WTC11 (cell line): ENCODE results near the gene ZNF723. TPM values are rescaled to one million over a fixed set of nuclear protein-coding genes. Genes with fewer than 3 reads are reported as not detected.

Experiments
- ATAC-seq: fragments of 200-7000 bp; cut with Tn5 transposase; 2 replicates; pipeline ENCODE4 v1.10.0; 2021; ENCODE audit warnings: mild to moderate bottlenecking, moderate library complexity
- Bru-seq: library from RNA; stranded (reverse); fragments of 400-500 nt; gene quantifications from one replicate; lab custom pipeline; 2021; lab: Mats Ljungman, UMichigan
- CTCF ChIA-PET: fragments of 300-600 bp; sonication (Branson Sonifier 250); formaldehyde crosslinking; loops from one replicate; lab custom pipeline; 2021; ENCODE audit warnings: antibody characterized with exemption; lab: Charles Lee
- POLR2A ChIA-PET: fragments of 350-600 bp; sonication (Branson Sonifier 250); formaldehyde crosslinking; loops from one replicate; lab custom pipeline; 2021; ENCODE audit warnings: antibody characterized with exemption; lab: Charles Lee
- DNase-seq: peaks from one replicate; pipeline ENCODE4 v3.0.0; 2021; ENCODE audit warnings: low spot score
- H3K27ac Mint-ChIP-seq: 2 replicates; pipeline ENCODE4 v1.8.0; 2021; ENCODE audit warnings: mixed read lengths
- H3K27me3 Mint-ChIP-seq: 2 replicates; pipeline ENCODE4 v1.8.0; 2021; ENCODE audit warnings: low read depth, mild to moderate bottlenecking, moderate library complexity, mixed read lengths
- H3K36me3 Mint-ChIP-seq: 2 replicates; pipeline ENCODE4 v1.8.0; 2021; ENCODE audit warnings: mixed read lengths
- H3K4me1 Mint-ChIP-seq: 2 replicates; pipeline ENCODE4 v1.8.0; 2022; ENCODE audit warnings: mixed read lengths
- H3K4me3 Mint-ChIP-seq: 2 replicates; pipeline ENCODE4 v1.8.0; 2021; ENCODE audit warnings: mild to moderate bottlenecking, moderate library complexity, mixed read lengths
- H3K9me3 Mint-ChIP-seq: 2 replicates; pipeline ENCODE4 v1.8.0; 2021; ENCODE audit warnings: mixed read lengths
- CBFB ChIP-seq: sonication (generic); formaldehyde crosslinking; IDR thresholded peaks from 2 replicates; pipeline ENCODE4 v1.8.1; 2022; ENCODE audit warnings: mild to moderate bottlenecking, low read depth, missing genetic modification reagents
- CREM ChIP-seq: sonication (generic); formaldehyde crosslinking; IDR thresholded peaks from 2 replicates; pipeline ENCODE4 v1.8.1; 2022; ENCODE audit warnings: mild to moderate bottlenecking, missing genetic modification reagents, moderate library complexity
- ESRRA ChIP-seq: sonication (generic); formaldehyde crosslinking; IDR thresholded peaks from 2 replicates; pipeline ENCODE4 v1.8.1; 2022; ENCODE audit warnings: mild to moderate bottlenecking, missing genetic modification reagents, borderline replicate concordance
- ETV6 ChIP-seq: sonication (generic); formaldehyde crosslinking; IDR thresholded peaks from 2 replicates; pipeline ENCODE4 v1.8.1; 2022; ENCODE audit warnings: mild to moderate bottlenecking, missing genetic modification reagents
- FOXJ3 ChIP-seq: sonication (generic); formaldehyde crosslinking; IDR thresholded peaks from 2 replicates; pipeline ENCODE4 v1.9.0; 2021; ENCODE audit warnings: missing genetic modification reagents, mild to moderate bottlenecking, borderline replicate concordance
- HMGA2 ChIP-seq: fragments of 250-450 bp; sonication (Bioruptor Pico); IDR thresholded peaks from 2 replicates; pipeline ENCODE4 v1.4.0; 2021; ENCODE audit warnings: mild to moderate bottlenecking, moderate library complexity
- MAX ChIP-seq: sonication (generic); formaldehyde crosslinking; IDR thresholded peaks from 2 replicates; pipeline ENCODE4 v1.8.0; 2022; ENCODE audit warnings: mild to moderate bottlenecking, missing genetic modification reagents
- MXD4 ChIP-seq: fragments of 250-450 bp; sonication (Bioruptor Pico); IDR thresholded peaks from 2 replicates; pipeline ENCODE4 v1.8.0; 2021; ENCODE audit warnings: mild to moderate bottlenecking, moderate library complexity, borderline replicate concordance
- NFYB ChIP-seq: sonication (generic); formaldehyde crosslinking; conservative IDR thresholded peaks from 2 replicates; pipeline ENCODE4 v1.8.0; 2022; ENCODE audit warnings: low read depth, missing genetic modification reagents
- NR3C1 ChIP-seq: sonication (generic); formaldehyde crosslinking; conservative IDR thresholded peaks from 2 replicates; pipeline ENCODE4 v1.8.1; 2023; ENCODE audit warnings: low read depth, mild to moderate bottlenecking, missing genetic modification reagents
- OVOL2 ChIP-seq: fragments of 250-450 bp; sonication (Bioruptor Pico); IDR thresholded peaks from 2 replicates; pipeline ENCODE4 v1.9.0; 2021; ENCODE audit warnings: mild to moderate bottlenecking, borderline replicate concordance
- PRDM15 ChIP-seq: sonication (generic); formaldehyde crosslinking; IDR thresholded peaks from 2 replicates; pipeline ENCODE4 v1.8.0; 2022; ENCODE audit warnings: missing genetic modification reagents
- PRRX2 ChIP-seq: fragments of 250-450 bp; sonication (Bioruptor Pico); IDR thresholded peaks from 2 replicates; pipeline ENCODE4 v1.8.0; 2021; ENCODE audit warnings: mild to moderate bottlenecking
- SP1 ChIP-seq: sonication (generic); formaldehyde crosslinking; conservative IDR thresholded peaks from 2 replicates; pipeline ENCODE4 v1.8.1; 2022; ENCODE audit warnings: missing genetic modification reagents
- ZBTB21 ChIP-seq: sonication (generic); formaldehyde crosslinking; IDR thresholded peaks from 2 replicates; pipeline ENCODE4 v1.8.1; 2023; ENCODE audit warnings: mild to moderate bottlenecking, missing genetic modification reagents, borderline replicate concordance
- ZNF219 ChIP-seq: sonication (generic); formaldehyde crosslinking; IDR thresholded peaks from 2 replicates; pipeline ENCODE4 v1.8.0; 2023; ENCODE audit warnings: missing genetic modification reagents, mild to moderate bottlenecking, borderline replicate concordance
- ZNF423 ChIP-seq: fragments of 250-450 bp; sonication (Bioruptor Pico); IDR thresholded peaks from 2 replicates; pipeline ENCODE4 v2.1.2; 2022; ENCODE audit warnings: mild to moderate bottlenecking, moderate library complexity
- ZSCAN18 ChIP-seq: fragments of 250-450 bp; sonication (Bioruptor Pico); IDR thresholded peaks from 2 replicates; pipeline ENCODE4 v2.1.2; 2022; ENCODE audit warnings: mild to moderate bottlenecking, moderate library complexity
- long read RNA-seq, 3 experiments: library from RNA in 1 of 3; library from capped mRNA in 1 of 3; library from polyadenylated mRNA in 1 of 3; unstranded in 2 of 3; stranded (forward) in 1 of 3; transcript quantifications; one replicate each; pipeline ENCODE4 v2.0.0, GENCODE V29; 2021
- total RNA-seq: library from RNA; stranded (reverse); gene quantifications from 3 replicates; pipeline ENCODE4 v1.2.3, GENCODE V29; 2021
- TF ChIP-seq, protein P1 (sequence below): sonication (generic); formaldehyde crosslinking; IDR thresholded peaks from 2 replicates; pipeline ENCODE4 v1.8.1; 2022; ENCODE audit warnings: mild to moderate bottlenecking, moderate library complexity, missing genetic modification reagents
- TF ChIP-seq, protein P2 (sequence below): sonication (generic); formaldehyde crosslinking; IDR thresholded peaks from 2 replicates; pipeline ENCODE4 v1.8.1; 2023; ENCODE audit warnings: mild to moderate bottlenecking, missing genetic modification reagents
- TF ChIP-seq, protein P3 (sequence below): fragments of 250-450 bp; sonication (Bioruptor Pico); conservative IDR thresholded peaks from 2 replicates; pipeline ENCODE4 v1.9.0; 2021; ENCODE audit warnings: mild to moderate bottlenecking
- TF ChIP-seq, protein P4 (sequence below): sonication (generic); formaldehyde crosslinking; IDR thresholded peaks from 2 replicates; pipeline ENCODE4 v1.8.1; 2023; ENCODE audit warnings: mild to moderate bottlenecking, missing genetic modification reagents, moderate library complexity

ZNF723 gene
- 0.14 TPM in 1 of 3 replicates, not detected in the others for total RNA-seq
- Bru-seq, nascent RNA: percentile 17 among the genes with signal in this experiment
- long read RNA-seq, experiment 1: 0 reads
- long read RNA-seq, experiment 2: 0 reads
- long read RNA-seq, experiment 3: 0 reads

GRCh38 chr19:22832031-22832762 lies at the start of gene ZNF723:
TSS of gene ZNF723 (plus strand) at chr19:22832291. CDS start at chr19:22832380, 89 bp downstream.
- Mint-ChIP-seq H3K4me1 (no peaks in the 10 kb centered on the region), H3K36me3 (peaks cover 45% of the 10 kb centered on the region), H3K27ac (no peak within 1 kb of the TSS), H3K9me3 (peaks cover 54% of the 10 kb centered on the region), H3K4me3 (no peak within 1 kb of the TSS), H3K27me3 (no peaks in the 10 kb centered on the region)
- DNase-seq (no peak), ATAC-seq (no peak)
- POLR2A ChIA-PET: no interaction called here
- TF ChIP-seq NR3C1: no peak
- no peak for TF ChIP-seq MXD4 (CRISPR knock-in tag)
- TF ChIP-seq, protein P1, sequence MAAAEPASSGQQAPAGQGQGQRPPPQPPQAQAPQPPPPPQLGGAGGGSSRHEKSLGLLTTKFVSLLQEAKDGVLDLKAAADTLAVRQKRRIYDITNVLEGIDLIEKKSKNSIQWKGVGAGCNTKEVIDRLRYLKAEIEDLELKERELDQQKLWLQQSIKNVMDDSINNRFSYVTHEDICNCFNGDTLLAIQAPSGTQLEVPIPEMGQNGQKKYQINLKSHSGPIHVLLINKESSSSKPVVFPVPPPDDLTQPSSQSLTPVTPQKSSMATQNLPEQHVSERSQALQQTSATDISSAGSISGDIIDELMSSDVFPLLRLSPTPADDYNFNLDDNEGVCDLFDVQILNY (CRISPR knock-in tag): no peak
- no peak for TF ChIP-seq NFYB
- TF ChIP-seq ZNF423 (CRISPR knock-in tag): no peak
- TF ChIP-seq PRDM15 (CRISPR knock-in tag): no peak
- TF ChIP-seq ZSCAN18 (CRISPR knock-in tag): no peak
- no peak for TF ChIP-seq ETV6 (CRISPR knock-in tag)
- TF ChIP-seq CREM (CRISPR knock-in tag): no peak
- no peak for TF ChIP-seq SP1 (CRISPR knock-in tag)
- no peak for TF ChIP-seq ZNF219
- TF ChIP-seq, protein P2, sequence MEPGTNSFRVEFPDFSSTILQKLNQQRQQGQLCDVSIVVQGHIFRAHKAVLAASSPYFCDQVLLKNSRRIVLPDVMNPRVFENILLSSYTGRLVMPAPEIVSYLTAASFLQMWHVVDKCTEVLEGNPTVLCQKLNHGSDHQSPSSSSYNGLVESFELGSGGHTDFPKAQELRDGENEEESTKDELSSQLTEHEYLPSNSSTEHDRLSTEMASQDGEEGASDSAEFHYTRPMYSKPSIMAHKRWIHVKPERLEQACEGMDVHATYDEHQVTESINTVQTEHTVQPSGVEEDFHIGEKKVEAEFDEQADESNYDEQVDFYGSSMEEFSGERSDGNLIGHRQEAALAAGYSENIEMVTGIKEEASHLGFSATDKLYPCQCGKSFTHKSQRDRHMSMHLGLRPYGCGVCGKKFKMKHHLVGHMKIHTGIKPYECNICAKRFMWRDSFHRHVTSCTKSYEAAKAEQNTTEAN: no peak
- TF ChIP-seq HMGA2: no peak
- TF ChIP-seq ZBTB21 (CRISPR knock-in tag): no peak
- CTCF ChIA-PET: no interaction called here

- Mint-ChIP-seq H3K27me3 (no peaks in the 10 kb centered on the region; the same call in 1 of the 2 replicates), H3K27ac (no peak within 1 kb of the TSS), H3K4me1 (no peaks in the 10 kb centered on the region), H3K9me3 (peaks cover 53% of the 10 kb centered on the region), H3K4me3 (no peak within 1 kb of the TSS), H3K36me3 (peaks cover 45% of the 10 kb centered on the region)
- no peak for DNase-seq
- POLR2A ChIA-PET: no interaction called here
- no peak for ATAC-seq
- CTCF ChIA-PET: no interaction called here
- TF ChIP-seq, protein P2: no peak
- no peak for TF ChIP-seq CBFB (CRISPR knock-in tag)
- TF ChIP-seq, protein P3, sequence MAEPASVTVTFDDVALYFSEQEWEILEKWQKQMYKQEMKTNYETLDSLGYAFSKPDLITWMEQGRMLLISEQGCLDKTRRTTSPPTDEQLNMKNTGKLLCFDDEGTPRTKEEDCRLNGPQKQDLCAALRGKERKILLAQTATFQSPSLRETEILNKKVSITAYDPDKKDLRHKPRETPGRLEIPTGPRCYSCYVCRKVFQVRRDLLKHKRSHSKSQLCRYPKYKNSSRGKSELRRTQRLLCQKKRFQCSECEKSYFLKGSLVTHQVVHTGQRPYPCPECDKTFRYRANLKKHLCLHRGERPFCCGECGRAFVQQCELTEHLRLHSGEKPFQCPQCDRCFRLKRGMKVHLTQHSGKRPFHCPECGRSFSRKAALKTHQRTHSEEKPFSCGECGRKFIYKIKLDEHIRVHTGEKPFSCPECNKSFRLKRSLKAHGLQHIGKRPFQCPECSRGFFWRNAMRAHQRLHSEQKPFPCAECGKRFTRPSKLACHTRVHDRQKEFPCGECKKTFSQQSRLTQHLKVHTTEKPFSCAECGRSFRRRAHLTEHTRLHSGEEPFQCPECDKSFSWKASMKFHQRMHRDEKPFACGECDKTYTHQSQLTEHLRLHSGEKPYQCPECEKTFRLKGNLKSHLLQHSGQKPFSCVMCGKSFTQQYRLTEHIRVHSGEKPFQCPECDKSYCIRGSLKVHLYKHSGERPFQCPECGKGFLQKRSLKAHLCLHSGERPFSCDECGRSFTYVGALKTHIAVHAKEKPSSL (CRISPR knock-in tag): no peak
- TF ChIP-seq PRRX2 (CRISPR knock-in tag): no peak
- TF ChIP-seq MAX (CRISPR knock-in tag): no peak
- TF ChIP-seq OVOL2 (CRISPR knock-in tag): no peak
- no peak for TF ChIP-seq ESRRA (CRISPR knock-in tag)
- no peak for TF ChIP-seq FOXJ3 (CRISPR knock-in tag)
- TF ChIP-seq, protein P4, sequence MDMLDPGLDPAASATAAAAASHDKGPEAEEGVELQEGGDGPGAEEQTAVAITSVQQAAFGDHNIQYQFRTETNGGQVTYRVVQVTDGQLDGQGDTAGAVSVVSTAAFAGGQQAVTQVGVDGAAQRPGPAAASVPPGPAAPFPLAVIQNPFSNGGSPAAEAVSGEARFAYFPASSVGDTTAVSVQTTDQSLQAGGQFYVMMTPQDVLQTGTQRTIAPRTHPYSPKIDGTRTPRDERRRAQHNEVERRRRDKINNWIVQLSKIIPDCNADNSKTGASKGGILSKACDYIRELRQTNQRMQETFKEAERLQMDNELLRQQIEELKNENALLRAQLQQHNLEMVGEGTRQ (CRISPR knock-in tag): no peak
Observed at GRCh38 chr19:22783651-22784410, 48.3 kb upstream of the ZNF723 start, which contains the start of gene ZNF99. TSS of gene ZNF99 (minus strand) at chr19:22784151. CDS start at chr19:22784016, 135 bp downstream.
